Panc1 (cell line): ENCODE data around the gene NCK2.

Source experiments
- CTCF ChIP-seq: fragments of 450-650 bp; IDR thresholded peaks from 2 replicates; pipeline ENCODE4 v1.5.1; 2017; ENCODE audit warnings: mild to moderate bottlenecking
- POLR2AphosphoS5 ChIP-seq: IDR thresholded peaks from 2 replicates; pipeline ENCODE4 v1.6.1; 2012; ENCODE audit warnings: mild to moderate bottlenecking, low read depth, low read length, moderate library complexity
- REST ChIP-seq, 2 experiments: IDR thresholded peaks; 2 replicates each; pipeline ENCODE4 v1.6.1; 2011 to 2012; ENCODE audit warnings: low read depth in 2 of 2, control low read depth in 1 of 2, low read length in 1 of 2, mild to moderate bottlenecking in 1 of 2, moderate library complexity in 1 of 2; ENCODE audit not compliant: insufficient read depth in 1 of 2
- SIN3A ChIP-seq: IDR thresholded peaks from 2 replicates; pipeline ENCODE4 v1.6.1; 2012; ENCODE audit warnings: low read depth, mild to moderate bottlenecking, low read length, moderate library complexity, borderline replicate concordance; ENCODE audit not compliant: insufficient read depth

- TF ChIP-seq CTCF (0 out of 2 replicates have a peak, but pooled peaks have one; percentile 17), POLR2AphosphoS5 (no peak), SIN3A (no peak), REST (IDR thresholded peaks at IDR 0.05; ENCODE audit: insufficient read depth in 1 of 2, low read depth in 2 of 2, low read length in 1 of 2) (no peak)
Observed at GRCh38 chr2:105896765-105897163, 152.1 kb downstream of the NCK2 start.
